ENCODE measurements around the gene ENO3.
A peak's percentile ranks its signal among the peaks of the same experiment; 100 is the strongest.

The ENO3 gene

GRCh38 chr17:4937553-4937952, 13.4 kb upstream of the ENO3 start:
- no peak for DNase-seq (ENCODE audit: low read depth)

DNA sequence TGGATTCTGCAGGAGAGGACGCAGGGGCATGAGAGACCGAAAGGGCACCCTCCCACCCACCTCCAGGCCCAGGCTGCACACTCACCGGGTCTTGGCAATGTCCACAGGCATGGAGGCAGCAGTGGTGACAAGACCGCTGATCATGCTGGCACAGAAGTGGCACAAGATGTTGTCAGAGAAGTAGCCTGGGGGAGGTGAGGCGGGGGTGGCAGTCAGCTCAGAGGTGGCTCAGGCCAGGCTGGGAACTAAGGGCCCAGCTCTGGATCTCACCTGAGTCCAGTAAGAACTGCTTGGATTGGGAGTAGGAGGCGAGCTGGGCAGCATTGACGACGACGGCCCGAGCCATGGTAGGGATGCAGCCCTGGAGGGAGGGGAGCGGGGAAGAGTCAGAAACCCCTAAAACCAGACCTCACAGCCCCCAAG, 12.8 kb upstream of the ENO3 start:
- no peak for DNase-seq (ENCODE audit: low read depth)

DNA sequence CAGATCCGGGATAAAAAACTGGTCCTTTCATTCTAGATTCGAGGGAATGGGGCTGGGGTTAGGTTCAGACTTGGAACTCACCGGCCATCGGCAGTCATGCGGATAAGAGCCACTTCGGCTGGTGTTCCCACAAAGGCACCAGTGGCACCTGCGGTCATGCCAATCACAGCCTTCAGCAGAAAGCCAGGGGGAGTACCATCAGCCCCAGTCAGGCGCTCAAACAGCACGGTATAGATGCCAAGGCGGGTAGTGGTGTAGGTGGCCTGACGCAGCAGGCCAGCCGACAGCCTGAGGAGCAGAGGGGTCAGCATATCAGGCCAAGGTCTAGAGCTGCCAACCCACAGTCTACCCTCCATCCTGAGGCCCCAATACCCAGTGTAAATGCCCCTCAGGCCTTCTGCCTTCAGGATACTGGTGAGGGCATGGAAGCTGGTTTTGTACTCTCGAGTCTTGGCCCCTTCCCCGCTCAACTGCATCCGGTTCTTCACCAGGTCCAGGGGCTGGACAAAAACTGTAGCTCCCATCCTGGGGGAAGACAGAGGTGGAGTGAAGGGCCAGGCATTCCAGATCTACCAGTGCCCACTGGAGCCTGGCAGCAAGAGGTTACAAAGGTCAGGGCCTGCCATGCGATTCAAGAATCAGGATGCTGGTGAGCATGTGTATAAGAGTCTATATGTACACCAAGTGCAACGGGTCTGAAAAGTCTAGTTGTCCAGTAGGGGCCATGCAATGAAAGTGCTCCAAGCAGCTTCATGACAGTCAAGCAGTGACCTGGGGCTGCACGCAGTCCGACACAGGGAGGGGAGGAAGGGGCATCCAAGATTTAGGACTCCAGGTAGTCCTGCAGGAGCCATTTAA, 12.0 kb upstream of the ENO3 start:
- DNase-seq (ENCODE audit: low read depth) = no peak

DNA sequence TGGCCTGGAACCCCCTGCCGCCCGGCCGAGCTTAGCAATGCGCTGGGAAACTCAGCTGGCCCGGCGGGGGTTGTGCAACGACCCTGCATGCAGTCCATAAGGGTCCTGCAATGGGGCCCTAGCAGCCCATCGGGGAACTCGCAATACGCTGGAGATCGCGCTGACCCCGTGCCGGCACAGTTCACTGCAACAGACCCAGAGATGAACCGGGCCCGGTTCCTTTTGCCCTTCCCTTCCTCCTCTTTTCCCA, 11.4 kb upstream of the ENO3 start:
- no peak for DNase-seq (ENCODE audit: low read depth)

- DNase-seq (ENCODE audit: low read depth) = peak; percentile 97
These were observed 10.9 kb upstream of the ENO3 start, which contains the start of the genes RNF167 and SLC25A11 for GRCh38 chr17:4939796-4940554. TSS of gene RNF167 (plus strand) at chr17:4940268. CDS start at chr17:4940910, 642 bp downstream. TSS of gene SLC25A11 (minus strand) at chr17:4940046. CDS start at chr17:4939910, 136 bp downstream.

- peak; percentile 43 for DNase-seq (ENCODE audit: low read depth)
These were observed 10.2 kb upstream of the ENO3 start for GRCh38 chr17:4940555-4941318.

- DNase-seq (ENCODE audit: low read depth) = no peak
These were observed 9.7 kb upstream of the ENO3 start for GRCh38 chr17:4941319-4941610.

DNA sequence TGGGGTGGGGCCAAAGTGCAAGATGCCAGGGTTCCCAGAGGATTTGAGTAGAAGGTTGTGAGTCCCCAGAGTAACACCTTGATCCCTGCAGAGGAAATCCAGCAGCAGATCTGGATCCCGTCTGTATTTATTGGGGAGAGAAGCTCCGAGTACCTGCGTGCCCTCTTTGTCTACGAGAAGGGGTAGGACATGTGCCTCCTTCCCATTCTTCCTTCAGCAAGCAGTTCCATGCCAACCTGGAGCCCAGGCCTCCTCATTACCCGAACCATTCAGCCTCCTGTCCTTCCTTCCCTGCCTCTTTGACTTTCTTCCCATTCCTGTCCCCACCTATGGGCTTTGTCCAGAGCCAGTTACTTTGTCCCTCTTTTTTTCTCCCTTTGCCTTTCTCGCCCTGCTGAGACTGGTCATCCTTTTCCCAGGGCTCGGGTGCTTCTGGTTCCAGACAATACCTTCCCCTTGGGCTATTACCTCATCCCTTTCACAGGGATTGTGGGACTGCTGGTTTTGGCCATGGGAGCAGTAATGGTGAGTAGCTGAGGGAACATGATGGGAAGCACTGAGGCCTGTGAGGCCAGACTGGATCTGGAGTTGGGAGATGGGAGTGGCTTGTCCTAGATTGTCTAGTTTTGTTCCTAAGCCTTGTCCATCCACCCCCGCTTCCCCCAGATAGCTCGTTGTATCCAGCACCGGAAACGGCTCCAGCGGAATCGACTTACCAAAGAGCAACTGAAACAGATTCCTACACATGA, 8.0 kb upstream of the ENO3 start:
- DNase-seq (ENCODE audit: low read depth) = no peak

DNA sequence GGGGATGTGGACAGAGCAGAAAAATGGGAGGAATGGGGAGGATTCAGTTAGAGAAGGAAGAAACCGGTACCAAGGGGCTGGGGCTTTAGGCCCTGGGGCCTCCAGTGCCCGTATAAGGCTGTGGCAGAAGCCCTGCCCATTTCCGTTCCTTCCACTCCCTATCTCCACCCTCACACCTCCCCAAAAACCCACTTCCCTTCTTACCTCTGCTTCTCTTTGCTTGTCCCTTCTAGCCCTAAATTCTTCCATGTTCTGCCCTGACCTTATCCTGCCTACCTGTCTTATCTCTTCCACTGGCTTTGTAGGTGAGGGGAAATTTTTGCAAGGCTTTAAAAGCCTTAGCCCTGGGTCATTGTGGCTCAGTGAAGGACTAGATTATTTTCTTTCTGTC, 6.8 kb upstream of the ENO3 start:
- peak; percentile 42 for DNase-seq (ENCODE audit: low read depth)

DNA sequence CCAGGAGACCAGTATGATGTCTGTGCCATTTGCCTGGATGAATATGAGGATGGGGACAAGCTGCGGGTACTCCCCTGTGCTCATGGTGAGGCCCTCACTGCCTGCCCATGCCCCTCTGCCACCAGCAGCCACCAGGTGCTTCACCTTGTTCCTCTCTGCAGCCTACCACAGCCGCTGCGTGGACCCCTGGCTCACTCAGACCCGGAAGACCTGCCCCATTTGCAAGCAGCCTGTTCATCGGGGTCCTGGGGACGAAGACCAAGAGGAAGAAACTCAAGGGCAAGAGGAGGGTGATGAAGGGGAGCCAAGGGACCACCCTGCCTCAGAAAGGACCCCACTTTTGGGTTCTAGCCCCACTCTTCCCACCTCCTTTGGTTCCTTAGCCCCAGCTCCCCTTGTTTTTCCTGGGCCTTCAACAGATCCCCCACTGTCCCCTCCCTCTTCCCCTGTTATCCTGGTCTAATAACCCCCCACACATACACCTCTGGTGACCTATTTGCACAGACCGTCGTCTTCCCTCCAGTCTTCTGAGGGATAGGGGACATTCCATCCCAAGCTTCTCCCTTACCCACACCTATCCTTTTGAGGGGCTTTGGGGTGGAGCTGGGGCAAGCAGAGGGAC, 6.3 kb upstream of the ENO3 start:
- peak; percentile 44 for DNase-seq (ENCODE audit: low read depth)

- peak; percentile 80 for DNase-seq (ENCODE audit: low read depth)
These were observed 5.6 kb upstream of the ENO3 start for GRCh38 chr17:4945176-4945943.

GRCh38 chr17:4945944-4946280, 5.0 kb upstream of the ENO3 start:
- no peak for DNase-seq (ENCODE audit: low read depth)

DNA sequence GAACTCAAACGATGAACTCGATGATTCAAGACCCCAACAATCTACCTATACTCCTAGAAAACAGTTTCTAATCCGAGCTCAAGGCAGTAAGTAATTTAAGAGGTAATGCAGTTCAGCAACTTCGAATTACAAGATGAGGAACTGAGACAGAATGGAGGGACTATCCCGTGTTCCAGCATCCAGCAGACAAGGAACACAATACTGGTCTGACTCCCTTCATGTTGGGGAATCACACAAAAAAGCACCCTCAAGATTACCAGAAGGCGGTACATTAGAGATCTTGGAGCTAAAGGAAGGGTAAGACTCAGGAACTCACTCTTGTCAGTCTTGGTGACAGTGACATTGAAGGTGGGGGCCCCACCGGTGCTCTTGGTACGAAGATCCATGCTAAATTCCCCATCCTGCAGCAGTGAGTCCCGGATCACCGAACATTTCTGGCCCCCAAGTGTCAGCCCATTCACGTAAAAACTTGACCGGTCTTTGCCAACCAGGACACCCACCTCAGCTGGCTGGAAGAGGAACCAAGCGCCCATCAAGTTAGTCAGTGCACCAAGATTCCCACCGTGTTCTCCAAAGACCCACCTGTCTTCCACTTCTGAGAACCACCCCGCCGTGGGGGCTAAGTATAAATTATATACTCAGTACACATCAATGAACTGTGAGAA, 4.5 kb upstream of the ENO3 start:
- DNase-seq (ENCODE audit: low read depth) = no peak

DNA sequence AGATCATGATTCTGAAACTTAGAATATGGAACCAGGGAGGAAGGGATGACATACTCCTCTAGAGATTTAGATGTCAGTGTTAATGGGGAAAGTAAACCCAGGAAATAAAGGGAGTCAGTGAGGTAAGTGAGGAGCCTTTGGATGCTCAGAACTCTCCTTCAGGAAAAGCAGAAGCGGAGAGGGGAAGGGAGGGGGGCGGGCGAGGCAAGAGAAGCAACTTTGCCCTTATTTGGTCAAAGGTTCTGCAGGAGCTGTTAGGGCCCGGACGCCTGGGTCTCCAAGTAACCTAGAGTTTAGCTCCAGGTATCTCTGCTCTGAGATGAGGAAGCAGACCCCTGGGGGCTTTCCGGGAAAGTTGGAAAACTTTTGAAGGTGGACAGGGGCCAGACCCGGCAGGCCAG, 3.9 kb upstream of the ENO3 start:
- DNase-seq (ENCODE audit: low read depth) = no peak

DNA sequence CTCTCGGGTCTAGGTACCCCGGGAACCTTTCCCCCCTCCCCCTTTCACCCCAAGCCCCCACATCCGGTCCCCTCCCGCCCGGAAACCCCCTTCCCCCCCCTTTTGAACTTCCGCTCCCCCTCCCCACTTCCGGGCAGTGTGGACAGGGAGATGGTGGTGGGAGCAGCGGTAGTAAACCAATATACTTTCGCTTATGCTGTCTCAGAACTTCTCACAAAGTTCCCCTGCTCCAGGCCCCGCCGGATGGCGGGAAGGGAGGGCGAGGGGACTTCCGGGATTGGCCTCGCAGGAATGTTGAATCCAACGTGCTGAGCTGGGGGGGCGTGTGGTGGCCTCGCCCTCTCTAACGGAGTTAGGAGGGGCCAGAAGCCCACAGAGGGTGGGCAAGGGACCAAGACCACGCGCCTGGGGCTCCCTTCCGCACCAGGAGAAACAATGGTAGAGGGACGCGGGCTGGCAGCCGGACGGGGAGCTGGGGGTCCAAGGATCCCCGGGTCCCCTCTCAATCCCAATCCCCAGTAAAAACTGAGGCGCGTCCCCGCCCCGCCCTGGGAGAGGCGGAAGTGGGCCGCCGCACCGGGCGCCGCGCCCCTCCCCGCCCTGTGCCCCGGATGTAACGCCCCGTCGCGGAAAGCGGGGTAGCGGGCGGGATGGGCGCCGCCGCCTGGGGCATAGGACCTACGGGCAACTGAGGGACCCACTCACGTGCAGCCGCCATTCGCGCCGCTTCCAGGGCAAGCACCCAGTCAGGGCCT, 3.3 kb upstream of the ENO3 start:
- peak; percentile 67 for DNase-seq (ENCODE audit: low read depth)

DNA sequence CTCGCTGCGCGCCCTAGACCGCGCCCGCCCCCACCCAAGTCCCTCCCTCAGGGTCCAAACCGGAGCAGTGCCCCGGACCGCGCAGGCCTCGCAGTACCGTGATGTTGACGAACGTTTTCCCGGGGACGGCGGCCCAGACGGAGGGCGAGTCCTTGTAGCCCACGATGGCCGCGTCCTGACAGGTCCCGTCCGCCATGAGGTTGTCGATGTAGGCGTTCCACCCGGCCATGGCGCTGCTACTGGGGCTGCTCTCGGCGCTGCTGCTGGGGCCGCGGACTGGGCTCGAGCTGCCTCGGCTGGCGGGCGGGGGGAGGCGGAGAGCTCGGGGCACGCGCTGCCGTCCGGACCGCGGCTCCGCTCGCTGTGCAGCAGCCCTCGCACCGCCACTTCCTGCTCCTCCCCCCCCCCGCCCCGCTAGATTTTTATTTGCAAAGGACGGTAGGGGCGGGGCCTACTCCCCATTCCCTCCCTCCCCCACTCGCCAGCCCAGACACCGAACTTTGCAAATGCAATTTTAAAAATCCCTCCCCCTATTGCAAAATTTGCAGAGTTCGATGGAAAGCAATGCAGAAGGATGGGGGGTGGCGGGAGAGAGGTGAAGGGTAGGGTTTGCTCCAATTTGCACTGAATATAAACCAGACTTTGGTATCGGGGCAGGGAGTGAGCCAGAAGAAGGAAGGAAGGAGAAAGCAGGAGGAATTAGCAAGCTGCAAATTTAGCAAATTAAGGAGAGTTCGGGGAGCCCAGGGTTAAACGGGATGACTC, 2.6 kb upstream of the ENO3 start, which contains the start of gene PFN1:
Gene PFN1, minus strand, starts transcription at position 365 of the 765 bp plus-strand sequence. Its CDS starts 136 bp downstream, at position 229.
- DNase-seq (ENCODE audit: low read depth) = peak; percentile 89

GRCh38 chr17:4948931-4949320, 2.0 kb upstream of the ENO3 start:
- peak; percentile 83 for DNase-seq (ENCODE audit: low read depth)

GRCh38 chr17:4949321-4950074, 1.4 kb upstream of the ENO3 start:
- DNase-seq (ENCODE audit: low read depth) = peak; percentile 74
